ENCODE data around the gene TEX30.

Gene TEX30

GRCh38 chr13:102718746-102719145 is 54.8 kb downstream of the TEX30 start:
- no peak for DNase-seq (ENCODE audit: low read depth in 4 of 4, low spot score in 1 of 4)
